RWPE1 (cell line): ENCODE results near the gene RMRP.
A peak's percentile ranks its signal among the peaks of the same experiment; 100 is the strongest.

ENCODE experiments used
- CTCF ChIA-PET: fragments of 350-600 bp; sonication (Branson Sonifier 250); formaldehyde crosslinking; extraction: SDS; loops from one replicate; lab custom pipeline; 2021; lab: Yijun Ruan, JAX
- POLR2A ChIA-PET: fragments of 400-600 bp; formaldehyde crosslinking; extraction: SDS; loops from one replicate; lab custom pipeline; 2020; ENCODE audit warnings: antibody characterized with exemption; ENCODE audit not compliant: low non-redundant PET; lab: Yijun Ruan, JAX
- DNase-seq: peaks from one replicate; pipeline ENCODE4 v3.0.0; 2012; ENCODE audit warnings: low spot score
- H3K27ac ChIP-seq: fragments of 450-650 bp; 2 replicates; pipeline ENCODE4 v1.5.1; 2017
- TF ChIP-seq, protein P1 (sequence below): fragments of 450-650 bp; conservative IDR thresholded peaks from 2 replicates; pipeline ENCODE4 v1.5.1; 2017; ENCODE audit warnings: low read depth, mild to moderate bottlenecking

The RMRP gene

GRCh38 chr9:35664531-35665470 lies 7.0 kb upstream of the RMRP start, which contains the start of gene ARHGEF39:
Gene ARHGEF39, minus strand, starts transcription at chr9:35665195. Its CDS starts 26 bp downstream, at chr9:35665169.
- CTCF ChIA-PET = interaction anchor here (0.6 to 1.8 kb wide), 3 partner anchors 31 to 90 kb away, joined by 3 to 10 read pairs (median 3); partner anchors contain the start of genes CREB3, MSMP and TLN1
- peak within 1 kb of the TSS; percentile 88 for H3K27ac ChIP-seq
- POLR2A ChIA-PET = interaction anchor here (0.7 to 1.8 kb wide), 4 partner anchors 9 to 243 kb away, joined by 3 to 6 read pairs (median 4); partner anchors contain the start of genes CA9 and TPM2
- TF ChIP-seq, protein P1, sequence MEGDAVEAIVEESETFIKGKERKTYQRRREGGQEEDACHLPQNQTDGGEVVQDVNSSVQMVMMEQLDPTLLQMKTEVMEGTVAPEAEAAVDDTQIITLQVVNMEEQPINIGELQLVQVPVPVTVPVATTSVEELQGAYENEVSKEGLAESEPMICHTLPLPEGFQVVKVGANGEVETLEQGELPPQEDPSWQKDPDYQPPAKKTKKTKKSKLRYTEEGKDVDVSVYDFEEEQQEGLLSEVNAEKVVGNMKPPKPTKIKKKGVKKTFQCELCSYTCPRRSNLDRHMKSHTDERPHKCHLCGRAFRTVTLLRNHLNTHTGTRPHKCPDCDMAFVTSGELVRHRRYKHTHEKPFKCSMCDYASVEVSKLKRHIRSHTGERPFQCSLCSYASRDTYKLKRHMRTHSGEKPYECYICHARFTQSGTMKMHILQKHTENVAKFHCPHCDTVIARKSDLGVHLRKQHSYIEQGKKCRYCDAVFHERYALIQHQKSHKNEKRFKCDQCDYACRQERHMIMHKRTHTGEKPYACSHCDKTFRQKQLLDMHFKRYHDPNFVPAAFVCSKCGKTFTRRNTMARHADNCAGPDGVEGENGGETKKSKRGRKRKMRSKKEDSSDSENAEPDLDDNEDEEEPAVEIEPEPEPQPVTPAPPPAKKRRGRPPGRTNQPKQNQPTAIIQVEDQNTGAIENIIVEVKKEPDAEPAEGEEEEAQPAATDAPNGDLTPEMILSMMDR = no peak; the same call in 1 of the 2 replicates
- peak; percentile 93 for DNase-seq

DNA sequence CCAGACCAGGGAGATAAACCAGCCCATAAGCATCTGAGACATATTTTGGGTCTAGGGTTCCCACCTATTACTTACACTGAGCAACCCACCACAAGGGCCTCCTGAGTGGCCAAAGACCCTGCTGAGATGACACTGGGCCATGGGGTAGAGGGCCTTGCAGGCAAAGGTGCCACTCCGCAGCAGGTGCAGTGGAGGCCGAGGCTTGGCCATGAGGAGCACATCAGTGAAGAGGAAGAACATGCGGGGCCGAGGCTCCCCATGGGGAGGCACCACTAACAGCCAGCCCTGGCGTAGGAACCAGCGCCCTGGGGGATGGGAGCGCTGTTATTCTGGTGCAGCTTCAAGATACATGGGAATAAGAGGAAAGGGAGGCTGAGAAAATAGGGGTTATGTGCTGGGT lies 4.6 kb upstream of the RMRP start:
- CTCF ChIA-PET = no interaction called here
- POLR2A ChIA-PET = interaction anchor here (1.0 kb wide), 1 partner anchor 54 kb away, joined by 3 read pairs; no protein-coding TSS in a partner anchor
- TF ChIP-seq, protein P1 = no peak

DNA sequence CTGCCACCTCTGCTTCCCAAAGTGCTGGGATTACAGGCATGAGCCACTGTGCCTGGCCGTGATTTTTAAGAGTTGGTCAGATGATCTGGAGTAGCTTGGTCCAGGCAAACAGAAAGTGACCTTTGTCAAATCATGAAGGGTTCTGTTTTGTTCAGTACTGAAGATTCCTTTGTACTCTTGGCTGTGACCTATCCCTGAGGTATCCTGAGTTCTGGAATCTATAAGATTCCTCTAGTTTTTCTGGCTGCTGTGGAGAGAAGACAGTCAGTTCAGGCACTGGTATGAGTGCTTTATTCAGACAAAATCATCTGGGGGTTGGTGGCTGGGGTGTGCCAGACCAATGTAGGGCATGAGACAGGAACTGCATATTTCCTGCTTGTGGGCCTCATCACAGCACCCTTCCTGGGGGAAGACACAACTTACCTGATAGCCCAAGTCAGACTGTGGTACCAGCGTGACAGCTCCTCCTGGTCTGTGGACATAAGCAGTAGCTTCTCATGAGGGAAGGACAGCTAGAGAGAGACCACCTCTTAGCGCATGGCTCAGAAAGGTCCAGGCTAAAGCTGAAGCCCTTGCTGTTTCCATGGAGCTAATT lies 4.0 kb upstream of the RMRP start:
- peak overlapping the region; percentile 88 for H3K27ac ChIP-seq
- CTCF ChIA-PET = interaction anchor here (0.6 to 1.1 kb wide), 5 partner anchors 74 to 172 kb away, joined by 3 to 10 read pairs (median 4); no protein-coding TSS in a partner anchor
- TF ChIP-seq, protein P1 = no peak
- POLR2A ChIA-PET = interaction anchor here (1.0 to 1.1 kb wide), 2 partner anchors 54 to 68 kb away, joined by 3 read pairs; no protein-coding TSS in a partner anchor
- DNase-seq = no peak

More for the DNA sequence above, 4.6 kb upstream of the RMRP start:
- H3K27ac ChIP-seq = peak overlapping the region; percentile 88
- no peak for DNase-seq

GRCh38 chr9:35660966-35661415 lies 3.2 kb upstream of the RMRP start:
- TF ChIP-seq, protein P1 = peak; percentile 54
- no peak for DNase-seq
- H3K27ac ChIP-seq = peak overlapping the region; percentile 60
- ChIA-PET CTCF (interaction anchor here (0.6 to 1.2 kb wide), 7 partner anchors 15 to 347 kb away, joined by 3 to 10 read pairs (median 4); no protein-coding TSS in a partner anchor), POLR2A (interaction anchor here (0.7 to 1.1 kb wide), 3 partner anchors 28 to 69 kb away, joined by 3 read pairs; partner anchors contain the start of gene TPM2)

DNA sequence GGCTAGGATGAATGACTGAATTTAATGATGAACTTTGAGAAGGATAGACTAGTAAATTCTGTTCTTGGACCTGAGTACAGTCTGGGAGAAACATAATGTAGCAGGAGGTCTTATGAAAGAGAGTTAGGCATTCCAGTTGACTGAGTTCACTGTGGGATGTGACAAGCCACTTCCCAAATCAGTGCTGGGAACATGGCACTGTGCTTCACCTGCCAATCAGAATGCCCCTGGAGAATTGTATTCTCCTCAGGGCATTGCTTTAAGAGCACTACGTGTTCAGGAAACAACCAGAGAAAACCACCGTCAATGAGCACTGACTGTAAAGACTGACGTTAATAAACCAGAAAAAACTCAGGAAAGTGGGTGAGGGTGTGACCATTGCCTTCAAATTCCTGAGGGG lies 1.5 kb upstream of the RMRP start:
- TF ChIP-seq, protein P1 = no peak
- CTCF ChIA-PET = interaction anchor here (0.7 to 2.9 kb wide), 5 partner anchors 12 to 78 kb away, joined by 3 to 21 read pairs (median 7); partner anchors contain the start of genes CREB3 and TLN1
- no peak for DNase-seq
- POLR2A ChIA-PET = no interaction called here
- H3K27ac ChIP-seq = peak overlapping the region; percentile 60

- POLR2A ChIA-PET = no interaction called here
- H3K27ac ChIP-seq = peak overlapping the region; percentile 92
- DNase-seq = no peak
- TF ChIP-seq, protein P1 = no peak
- CTCF ChIA-PET = interaction anchor here (0.7 to 2.9 kb wide), 6 partner anchors 12 to 78 kb away, joined by 3 to 21 read pairs (median 8); partner anchors contain the start of genes CREB3 and TLN1
Measured at GRCh38 chr9:35658968-35659220, 1.1 kb upstream of the RMRP start.
